ENCODE measurements around the gene PALD1.

GRCh38 chr10:70583669-70584037, 105.1 kb downstream of the PALD1 start:
- TF ChIP-seq CTCF (IDR thresholded peaks at IDR 0.05) (no peak), POLR2A (IDR thresholded peaks at IDR 0.05) (no peak)

All from testis (tissue), 2 donors.